Sigmoid colon (tissue), 7 donors: ENCODE data around the gene ABCA1. TPM values are rescaled to one million over a fixed set of nuclear protein-coding genes. Genes with fewer than 3 reads are reported as not detected.

Experiments
- DNase-seq: peaks from one replicate; pipeline ENCODE4 v3.0.0-alpha.2; 2019
- H3K27ac ChIP-seq, 4 donors: fragments of 200-600 bp; sonication (generic); one replicate each; pipeline ENCODE4 v1.5.1; 2016 to 2019; ENCODE audit warnings: mild to moderate bottlenecking in 1 of 4
- H3K27me3 ChIP-seq, 3 donors: fragments of 200-600 bp; sonication (generic); one replicate each; pipeline ENCODE4 v1.5.1; 2019; ENCODE audit warnings: mild to moderate bottlenecking in 1 of 3
- H3K36me3 ChIP-seq, 4 donors: fragments of 200-600 bp; sonication (generic); one replicate each; pipeline ENCODE4 v1.5.1; 2016 to 2019
- H3K4me1 ChIP-seq, 4 donors: fragments of 200-600 bp; sonication (generic); one replicate each; pipeline ENCODE4 v1.5.1; 2017 to 2019
- H3K4me3 ChIP-seq, 4 donors: fragments of 200-600 bp; sonication (generic); one replicate each; pipeline ENCODE4 v1.5.1; 2017 to 2019; ENCODE audit warnings: mild to moderate bottlenecking in 2 of 4, moderate library complexity in 1 of 4
- H3K9me3 ChIP-seq, 4 donors: fragments of 200-600 bp in 3 of 4; sonication (generic) in 3 of 4; one replicate each; pipeline versions ENCODE4 v1.5.1 to v1.6.1; 2013 to 2019
- EP300 ChIP-seq, 4 donors: sonication (generic); formaldehyde crosslinking; IDR thresholded peaks; one replicate each; pipeline ENCODE4 v1.6.1; 2017; ENCODE audit warnings: antibody characterized with exemption in 4 of 4
- POLR2A ChIP-seq, 2 donors: fragments of 450-650 bp; IDR thresholded peaks; one replicate each; pipeline ENCODE4 v1.6.1; 2016; ENCODE audit warnings: antibody characterized with exemption in 2 of 2, mild to moderate bottlenecking in 2 of 2, moderate library complexity in 2 of 2
- POLR2AphosphoS5 ChIP-seq, 4 donors: sonication (generic); formaldehyde crosslinking; IDR thresholded peaks; one replicate each; pipeline ENCODE4 v1.6.1; 2017; ENCODE audit warnings: antibody characterized with exemption in 4 of 4
- WGBS, 2 donors: extraction: QIAGEN DNeasy Blood & Tissue Kit; methylation state at CpG; one replicate each; pipeline ENCODE4 v1.1.7; 2013; 5-methylcytosine and 5-hydroxymethylcytosine counted together
- intact Hi-C: fragments of 100-400 bp; cut with DNase I; formaldehyde crosslinking; loops from one replicate; pipeline ENCODE4 v1.15.1; 2023
- polyA plus RNA-seq, 3 donors: library from polyadenylated mRNA; stranded (reverse); fragments of 200-250 nt; gene quantifications; one replicate each; pipeline ENCODE4 v1.2.3, GENCODE V29; 2013
- total RNA-seq, 4 donors: library from RNA; depleted of rRNA; stranded (reverse); fragments of >200 nt; gene quantifications; one replicate each; pipeline ENCODE4 v1.1.0, GENCODE V29; 2016
- TF ChIP-seq, protein P1 (sequence below), 4 experiments: fragments of 450-650 bp in 3 of 4; fragments of 200-600 bp in 1 of 4; IDR thresholded peaks; one replicate each; pipeline ENCODE4 v1.5.1; 2016 to 2019; ENCODE audit warnings: antibody characterized with exemption in 4 of 4, mild to moderate bottlenecking in 3 of 4, moderate library complexity in 2 of 4
- donor health status: healthy with polysubstance abuse.
- donor health status: Bipolar disorder and iron deficiency.
- donor health status: healthy.

Gene ABCA1
- total and polyA plus RNA-seq, 7 donors, result 2.4 to 110 (median 76.7) TPM

DNA sequence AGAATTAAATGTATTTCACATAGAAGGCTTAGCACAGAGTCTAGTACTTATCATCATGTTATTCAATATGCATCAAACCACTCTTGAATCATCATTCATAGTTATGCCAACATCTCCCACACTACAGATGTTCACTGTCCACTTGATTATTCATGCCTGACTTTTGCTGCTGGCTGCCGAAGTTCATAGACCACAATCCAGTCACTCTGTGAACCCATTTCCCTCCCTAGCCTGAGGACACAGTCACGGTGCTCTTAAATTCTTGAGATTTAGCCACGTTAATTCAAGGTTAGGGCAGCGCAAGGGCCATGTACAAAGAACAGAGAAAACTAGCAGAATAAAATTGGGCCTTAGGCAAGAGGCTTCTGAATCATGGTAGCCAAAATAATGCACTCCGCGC, 32.4 kb downstream of the ABCA1 start:
- WGBS, 2 donors, result 77 to 86% methylated on average over 6 of the region's 6 CpGs
- DNase-seq, result no peak
- Histone ChIP-seq H3K9me3 (no peaks in the 10 kb centered on the region), H3K4me1 (peaks cover 0 to 69% (median 45%) of the 10 kb centered on the region in 4 donors), H3K4me3 (no peak overlapping the region), H3K27me3 (no peaks in the 10 kb centered on the region), H3K36me3 (peaks cover 0 to 29% (median 5%) of the 10 kb centered on the region in 4 donors), H3K27ac (no peak overlapping the region)
- no peak for TF ChIP-seq POLR2A (IDR thresholded peaks at IDR 0.05)
- intact Hi-C loops, result no loop called here

DNA sequence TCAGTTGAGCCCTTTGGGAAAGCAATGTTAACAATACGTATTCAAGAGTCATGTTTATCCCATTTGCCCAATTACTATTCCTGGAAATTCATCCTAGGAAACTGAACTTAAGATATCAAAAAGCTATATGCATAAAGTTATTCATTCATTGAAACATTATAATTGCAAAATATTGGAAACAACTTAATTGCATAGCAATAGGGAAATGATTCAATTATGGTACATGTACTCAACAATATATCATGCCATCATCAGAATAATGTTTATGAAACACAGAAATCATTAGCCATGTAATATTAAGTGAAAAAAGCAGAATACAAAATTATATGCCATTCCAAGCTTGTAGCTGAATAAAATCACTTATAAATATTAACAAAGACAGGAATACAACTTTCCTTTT, 35.3 kb downstream of the ABCA1 start:
- TF ChIP-seq POLR2A (IDR thresholded peaks at IDR 0.05), result no peak
- TF ChIP-seq, protein P1, sequence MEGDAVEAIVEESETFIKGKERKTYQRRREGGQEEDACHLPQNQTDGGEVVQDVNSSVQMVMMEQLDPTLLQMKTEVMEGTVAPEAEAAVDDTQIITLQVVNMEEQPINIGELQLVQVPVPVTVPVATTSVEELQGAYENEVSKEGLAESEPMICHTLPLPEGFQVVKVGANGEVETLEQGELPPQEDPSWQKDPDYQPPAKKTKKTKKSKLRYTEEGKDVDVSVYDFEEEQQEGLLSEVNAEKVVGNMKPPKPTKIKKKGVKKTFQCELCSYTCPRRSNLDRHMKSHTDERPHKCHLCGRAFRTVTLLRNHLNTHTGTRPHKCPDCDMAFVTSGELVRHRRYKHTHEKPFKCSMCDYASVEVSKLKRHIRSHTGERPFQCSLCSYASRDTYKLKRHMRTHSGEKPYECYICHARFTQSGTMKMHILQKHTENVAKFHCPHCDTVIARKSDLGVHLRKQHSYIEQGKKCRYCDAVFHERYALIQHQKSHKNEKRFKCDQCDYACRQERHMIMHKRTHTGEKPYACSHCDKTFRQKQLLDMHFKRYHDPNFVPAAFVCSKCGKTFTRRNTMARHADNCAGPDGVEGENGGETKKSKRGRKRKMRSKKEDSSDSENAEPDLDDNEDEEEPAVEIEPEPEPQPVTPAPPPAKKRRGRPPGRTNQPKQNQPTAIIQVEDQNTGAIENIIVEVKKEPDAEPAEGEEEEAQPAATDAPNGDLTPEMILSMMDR (IDR thresholded peaks at IDR 0.05), result no peak
- no peak for TF ChIP-seq EP300 (IDR thresholded peaks at IDR 0.05)
- no peak for TF ChIP-seq POLR2AphosphoS5 (IDR thresholded peaks at IDR 0.05)
- Histone ChIP-seq H3K4me3 (no peak overlapping the region), H3K27ac (no peak overlapping the region), H3K4me1 (peaks cover 0 to 64% (median 50%) of the 10 kb centered on the region in 4 donors), H3K36me3 (peaks cover 7 to 25% (median 14%) of the 10 kb centered on the region in 4 donors), H3K27me3 (no peaks in the 10 kb centered on the region), H3K9me3 (no peaks in the 10 kb centered on the region)
- intact Hi-C loops, result no loop called here
- DNase-seq, result no peak
- WGBS, 2 donors, result 86 to 89% methylated on average over 1 of the region's 1 CpG

DNA sequence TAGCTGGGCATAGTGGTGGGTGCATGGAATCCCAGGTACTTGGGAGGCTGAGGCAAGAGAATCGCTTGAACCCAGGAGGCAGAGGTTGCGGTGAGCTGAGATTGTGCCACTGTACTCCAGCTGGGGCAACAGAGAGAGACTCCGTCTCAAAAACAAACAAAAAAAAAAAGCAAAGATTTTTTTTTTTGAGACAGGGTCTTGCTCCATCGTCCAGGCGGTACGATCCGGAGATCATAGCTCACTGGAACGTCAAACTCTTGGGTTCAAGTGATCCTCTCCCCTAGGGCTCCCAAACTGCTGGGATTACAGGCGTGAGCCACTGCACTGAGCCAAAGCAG, 37.6 kb downstream of the ABCA1 start:
- Histone ChIP-seq H3K9me3 (no peaks in the 10 kb centered on the region), H3K27me3 (no peaks in the 10 kb centered on the region), H3K27ac (no peak overlapping the region), H3K4me1 (peaks cover 0 to 41% (median 30%) of the 10 kb centered on the region in 4 donors), H3K4me3 (no peak overlapping the region), H3K36me3 (peaks cover 26 to 40% (median 32%) of the 10 kb centered on the region in 4 donors)
- DNase-seq, result no peak
- no peak for TF ChIP-seq POLR2AphosphoS5 (IDR thresholded peaks at IDR 0.05)
- TF ChIP-seq, protein P1 (IDR thresholded peaks at IDR 0.05), result no peak
- TF ChIP-seq EP300 (IDR thresholded peaks at IDR 0.05), result no peak
- TF ChIP-seq POLR2A (IDR thresholded peaks at IDR 0.05), result no peak
- WGBS, 2 donors, result 97% methylated on average over 9 of the region's 9 CpGs
- intact Hi-C loops, result no loop called here

DNA sequence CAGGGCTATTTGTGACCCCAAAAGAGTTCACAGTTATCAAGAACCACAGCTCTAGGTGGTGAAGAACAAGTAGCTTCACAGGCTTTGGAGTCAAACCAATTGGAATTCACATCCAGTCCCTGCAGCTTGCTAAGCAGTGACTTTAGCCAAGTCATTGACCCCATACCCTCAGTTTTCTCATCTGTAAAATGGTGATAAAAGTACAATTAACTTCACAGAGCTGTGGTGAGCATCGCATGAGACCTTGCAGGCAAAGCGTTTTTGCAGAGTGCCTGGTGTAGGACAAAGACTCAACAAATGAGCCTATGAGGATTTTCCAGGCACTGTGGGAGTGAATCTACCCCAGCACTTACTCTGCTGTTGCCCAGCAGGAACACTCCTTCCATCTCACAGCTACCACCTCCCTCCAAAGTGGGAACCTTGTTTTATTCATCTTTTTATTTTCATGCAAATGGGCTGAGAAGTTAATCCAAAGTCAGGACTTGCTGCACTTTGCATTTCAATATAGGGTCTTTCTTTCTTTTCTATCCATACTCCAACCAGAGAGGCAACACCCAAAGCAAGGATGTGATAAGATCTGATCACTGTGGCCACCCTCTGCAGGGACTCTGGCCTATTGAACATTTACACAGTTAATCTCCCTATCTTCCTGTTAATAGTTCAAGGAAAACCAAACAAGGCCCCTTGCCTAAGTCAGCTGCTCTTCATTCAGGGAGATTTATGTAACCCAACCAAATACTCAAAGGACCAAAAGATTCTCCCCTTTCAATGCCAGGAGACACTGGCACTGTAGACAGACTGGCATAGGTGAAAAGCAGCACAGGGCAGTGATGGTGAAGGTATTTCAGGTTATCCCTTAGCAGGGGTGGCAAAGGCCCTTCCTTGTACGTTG, 41.9 kb downstream of the ABCA1 start:
- H3K9me3 ChIP-seq, result no peaks in the 10 kb centered on the region
- intact Hi-C loops, result no loop called here
- no peak overlapping the region for H3K27ac ChIP-seq
- H3K4me3 ChIP-seq, result no peak overlapping the region
- H3K36me3 ChIP-seq, result peaks cover 53 to 83% (median 60%) of the 10 kb centered on the region in 4 donors
- TF ChIP-seq, protein P1 (IDR thresholded peaks at IDR 0.05), result no peak
- TF ChIP-seq POLR2A (IDR thresholded peaks at IDR 0.05) (no peak), POLR2AphosphoS5 (IDR thresholded peaks at IDR 0.05) (no peak), EP300 (IDR thresholded peaks at IDR 0.05) (no peak)
- WGBS, 2 donors, result 87 to 89% methylated on average over 3 of the region's 3 CpGs
- no peaks in the 10 kb centered on the region for H3K27me3 ChIP-seq
- peaks cover 0 to 40% (median 38%) of the 10 kb centered on the region in 4 donors for H3K4me1 ChIP-seq
- DNase-seq, result no peak

DNA sequence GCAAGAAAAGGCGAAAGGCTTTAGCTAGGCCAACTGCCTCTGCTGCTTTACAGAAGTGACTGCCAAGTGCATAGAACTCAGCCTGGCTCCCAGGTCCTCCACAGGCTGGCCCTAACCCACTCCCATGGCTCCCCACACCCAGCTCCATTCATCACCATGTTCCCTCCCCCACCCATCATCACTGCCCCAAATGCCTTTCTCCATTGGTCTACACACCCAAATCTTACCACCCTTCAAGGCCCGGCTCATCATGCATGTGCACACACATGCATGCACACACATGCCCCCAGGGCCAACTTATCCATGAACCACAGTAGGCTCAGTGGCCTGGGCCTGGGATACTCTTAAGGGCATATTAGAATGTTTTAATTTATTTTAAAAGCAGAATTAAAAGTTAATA, 44.8 kb downstream of the ABCA1 start:
- Histone ChIP-seq H3K4me1 (peaks cover 0 to 58% (median 49%) of the 10 kb centered on the region in 4 donors), H3K4me3 (no peak overlapping the region), H3K27me3 (no peaks in the 10 kb centered on the region), H3K27ac (peak overlapping the region in 1 of 4 donors; percentile 53), H3K36me3 (peaks cover 58 to 94% (median 66%) of the 10 kb centered on the region in 4 donors), H3K9me3 (no peaks in the 10 kb centered on the region)
- WGBS, 2 donors, result 95 to 97% methylated on average over 2 of the region's 2 CpGs
- DNase-seq, result no peak
- intact Hi-C loops, result no loop called here
- TF ChIP-seq POLR2A (IDR thresholded peaks at IDR 0.05) (no peak), POLR2AphosphoS5 (IDR thresholded peaks at IDR 0.05) (no peak), EP300 (IDR thresholded peaks at IDR 0.05) (no peak)
- TF ChIP-seq, protein P1 (IDR thresholded peaks at IDR 0.05), result no peak
